Medulla oblongata (tissue), 1 donor: ENCODE measurements around the gene EPHB3.

ENCODE experiments used
- DNase-seq: peaks from one replicate; pipeline ENCODE4 v3.0.0-alpha.2; 2015; ENCODE audit errors: extremely low spot score

Gene EPHB3

GRCh38 chr3:184564685-184565385 is 3.2 kb downstream of the EPHB3 start:
- no peak for DNase-seq

GRCh38 chr3:184565421-184566211 is 4.0 kb downstream of the EPHB3 start:
- no peak for DNase-seq

GRCh38 chr3:184566441-184567414 is 5.1 kb downstream of the EPHB3 start:
- DNase-seq: no peak

- DNase-seq: no peak
Observed at GRCh38 chr3:184567946-184568559, 6.5 kb downstream of the EPHB3 start.

- DNase-seq: no peak
Observed at GRCh38 chr3:184568560-184568923, 7.0 kb downstream of the EPHB3 start.

GRCh38 chr3:184568924-184569829 is 7.6 kb downstream of the EPHB3 start:
- DNase-seq: peak; percentile 68

GRCh38 chr3:184570035-184570434 is 8.4 kb downstream of the EPHB3 start:
- no peak for DNase-seq

- no peak for DNase-seq
Observed at GRCh38 chr3:184570489-184570888, 8.9 kb downstream of the EPHB3 start.

GRCh38 chr3:184571750-184572377 is 10.3 kb downstream of the EPHB3 start:
- no peak for DNase-seq

GRCh38 chr3:184572633-184573270 is 11.2 kb downstream of the EPHB3 start:
- DNase-seq: no peak

GRCh38 chr3:184574515-184575417 is 13.2 kb downstream of the EPHB3 start:
- DNase-seq: no peak

- no peak for DNase-seq
Observed at GRCh38 chr3:184575701-184576100, 14.1 kb downstream of the EPHB3 start.

GRCh38 chr3:184576457-184577240 is 15.1 kb downstream of the EPHB3 start:
- DNase-seq: no peak

- no peak for DNase-seq
Observed at GRCh38 chr3:184577546-184577945, 16.0 kb downstream of the EPHB3 start.

- no peak for DNase-seq
Observed at GRCh38 chr3:184578218-184578617, 16.6 kb downstream of the EPHB3 start.

GRCh38 chr3:184578822-184579221 is 17.2 kb downstream of the EPHB3 start:
- DNase-seq: no peak

- no peak for DNase-seq
Observed at GRCh38 chr3:184579513-184579912, 17.9 kb downstream of the EPHB3 start.

GRCh38 chr3:184580376-184580775 is 18.8 kb downstream of the EPHB3 start:
- DNase-seq: no peak
